ENCODE results near the gene NFYB.
"Not testable (repeated sequence)": the region's sequence is repeated elsewhere in the genome, so short reads cannot be mapped to it uniquely, and the experiment has no call there.

NFYB gene

DNA sequence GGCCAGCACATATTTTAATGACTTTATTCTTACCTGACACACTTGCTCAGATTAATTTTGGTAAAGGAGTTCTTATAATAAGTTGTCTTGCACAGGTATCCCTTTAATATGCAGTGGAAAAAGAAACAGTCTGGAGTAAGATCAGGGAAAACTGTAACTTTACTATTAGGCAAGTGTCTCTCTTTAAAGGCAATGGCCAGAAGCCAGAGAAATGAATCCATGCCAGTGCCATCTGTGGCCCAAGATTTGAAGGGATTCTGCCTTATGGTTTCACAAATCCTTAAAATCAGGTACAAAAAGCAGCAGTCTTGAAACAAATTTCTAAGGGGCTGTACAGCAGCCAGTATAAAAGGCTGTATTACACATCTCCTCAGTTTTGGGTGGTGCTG is 22.4 kb downstream of the NFYB start:
- Histone ChIP-seq H3K4me3 (no peak overlapping the region), H3K27me3 (no peaks in the 10 kb centered on the region), H4K20me1 (no peaks in the 10 kb centered on the region), H3K27ac (no peak overlapping the region), H3K9me3 (replicated peaks in 1 of 11) (no peaks in the 10 kb centered on the region), H3K4me2 (no peak overlapping the region), H3K4me1 (no peaks in the 10 kb centered on the region), H3K9ac (no peak overlapping the region), H3K36me3 (peaks cover 42 to 67% (median 58%) of the 10 kb centered on the region in 11 experiments)
- no peak for TF ChIP-seq Cebpa-rat (IDR thresholded peaks at IDR 0.05)

DNA sequence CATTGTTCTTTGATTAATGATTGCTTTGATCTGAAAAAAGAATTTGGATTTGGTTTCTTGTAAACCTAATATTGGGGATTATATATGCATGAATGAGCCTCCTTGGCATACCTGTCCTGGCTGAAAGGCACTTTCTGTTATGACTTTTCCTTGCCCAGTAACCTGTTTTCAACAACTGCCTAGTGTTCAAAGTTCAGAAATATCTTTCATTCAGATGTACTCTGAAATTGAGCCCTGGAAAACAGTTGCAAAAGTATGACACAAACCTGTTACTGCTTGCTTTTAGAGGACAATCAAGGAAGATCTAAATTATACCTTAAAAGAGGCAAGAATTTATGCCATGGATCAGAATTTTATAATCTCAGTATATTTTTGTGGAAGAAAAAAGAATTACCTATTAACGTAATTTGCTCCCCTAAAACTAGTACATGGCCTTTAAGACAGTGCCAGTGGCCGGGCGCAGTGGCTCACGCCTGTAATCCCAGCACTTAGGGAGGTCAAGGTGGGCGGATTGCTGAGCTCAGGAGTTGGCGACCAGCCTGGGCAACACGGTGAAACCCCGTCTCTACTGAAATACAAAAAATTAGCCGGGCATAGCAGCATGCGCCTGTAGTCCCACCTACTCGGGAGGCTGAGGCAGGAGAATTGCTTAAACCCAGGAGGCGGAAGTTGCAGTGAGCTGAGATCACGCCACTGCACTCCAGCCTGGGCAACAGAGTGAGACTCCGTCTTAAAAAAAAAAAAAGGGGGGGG is 23.0 kb downstream of the NFYB start:
- peaks cover 37 to 61% (median 52%) of the 10 kb centered on the region in 11 experiments for H3K36me3 ChIP-seq
- H3K9me3 ChIP-seq (replicated peaks in 1 of 11); H3K27ac ChIP-seq: not testable (repeated sequence)

DNA sequence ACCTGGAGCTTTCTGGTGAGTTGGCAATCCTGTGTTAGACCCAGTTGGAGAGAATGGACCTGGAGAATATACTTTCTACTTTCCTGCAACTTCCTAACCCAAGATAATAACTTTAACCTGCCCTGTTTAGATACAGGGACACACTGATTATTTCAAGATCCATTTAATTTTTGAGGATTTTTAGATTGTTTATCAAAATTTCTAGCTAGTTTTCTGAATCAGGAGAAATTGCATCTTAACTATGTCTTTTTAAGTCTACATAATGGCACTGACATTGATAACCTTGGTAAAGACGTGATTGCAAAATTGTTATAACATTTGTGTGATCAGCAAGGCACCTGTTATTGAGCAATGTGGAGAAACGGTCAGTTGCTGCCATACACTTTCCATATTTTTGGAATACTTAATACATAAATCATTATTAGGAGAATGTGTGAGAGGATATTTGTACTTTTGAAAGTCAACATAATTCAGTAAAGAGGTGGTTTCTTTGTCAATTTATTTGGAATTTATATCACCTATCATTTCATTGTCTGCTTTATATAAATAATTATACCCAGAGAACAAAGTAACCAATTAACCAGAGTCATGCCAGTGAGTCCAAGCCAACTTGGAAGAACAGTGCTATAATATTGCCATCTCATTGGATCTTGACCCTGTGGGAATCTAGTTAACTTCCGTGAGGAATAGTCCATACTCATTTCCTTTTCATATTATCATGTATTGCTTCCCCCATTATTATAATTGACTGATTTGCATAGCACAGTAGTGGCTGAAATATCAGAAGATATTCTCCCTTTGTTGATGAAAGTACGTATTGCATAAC is 28.4 kb downstream of the NFYB start:
- TF ChIP-seq Cebpa-rat (IDR thresholded peaks at IDR 0.05) = no peak
- H3K4me2 ChIP-seq = no peak overlapping the region

More for the DNA sequence above, 23.0 kb downstream of the NFYB start:
- H3K4me3 ChIP-seq, H4K20me1 ChIP-seq, H3K9ac ChIP-seq, H3K4me2 ChIP-seq, H3K27me3 ChIP-seq, H3K4me1 ChIP-seq: not testable (repeated sequence)

DNA sequence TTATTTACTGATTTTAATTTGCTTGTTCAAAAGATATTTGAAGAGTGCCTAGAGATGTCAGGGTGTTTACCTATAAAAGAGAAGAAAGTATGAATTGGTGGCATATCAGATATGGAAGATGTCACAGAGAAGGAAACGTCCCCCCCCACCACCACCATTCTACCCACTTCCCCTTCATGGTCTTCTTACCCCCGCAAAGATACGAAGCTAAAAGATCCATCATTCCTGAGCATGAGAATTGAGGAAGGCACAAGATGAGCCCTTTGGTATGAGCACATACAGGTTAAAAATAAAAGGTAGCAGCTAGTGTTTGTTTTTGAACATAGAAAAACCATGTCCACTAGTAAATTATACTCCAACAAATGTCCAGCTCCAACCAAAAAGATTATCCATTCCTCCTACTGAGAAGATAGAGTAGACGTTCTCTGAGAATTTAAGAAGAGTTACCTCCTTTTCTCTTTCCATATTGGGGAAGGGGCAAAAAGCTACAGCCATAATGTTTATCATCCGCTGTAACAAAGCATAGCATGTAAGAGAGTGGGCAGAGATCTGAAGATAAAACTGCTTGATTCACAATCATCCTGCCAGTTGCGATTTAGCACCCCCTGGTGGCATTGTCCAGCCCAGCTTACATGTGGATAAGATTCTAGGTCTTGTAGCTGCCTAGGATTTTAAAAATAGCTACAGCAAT is 29.1 kb downstream of the NFYB start:
- H3K4me1 ChIP-seq = peaks cover 4 to 10% (median 8%) of the 10 kb centered on the region in 10 experiments; a peak in 19 of 20 replicates
- no peak overlapping the region for H3K9ac ChIP-seq
- peak overlapping the region in 8 of 11 experiments; percentile 3 to 49 (median 28); a peak in 9 of 22 replicates for H3K4me2 ChIP-seq
- H3K27ac ChIP-seq = no peak overlapping the region
- no peaks in the 10 kb centered on the region for H3K9me3 ChIP-seq (replicated peaks in 1 of 11)
- TF ChIP-seq Cebpa-rat (IDR thresholded peaks at IDR 0.05) = no peak
- no peaks in the 10 kb centered on the region for H4K20me1 ChIP-seq
- peaks cover 0 to 11% (median 0%) of the 10 kb centered on the region in 11 experiments; a peak in 8 of 22 replicates for H3K36me3 ChIP-seq
- H3K27me3 ChIP-seq = no peaks in the 10 kb centered on the region
- no peak overlapping the region for H3K4me3 ChIP-seq

More for the DNA sequence above, 28.4 kb downstream of the NFYB start:
- Histone ChIP-seq H3K36me3 (peaks cover 1 to 17% (median 5%) of the 10 kb centered on the region in 11 experiments; a peak in 16 of 22 replicates), H3K9me3 (replicated peaks in 1 of 11) (no peaks in the 10 kb centered on the region), H3K4me1 (peaks cover 4 to 10% (median 8%) of the 10 kb centered on the region in 10 experiments; a peak in 19 of 20 replicates), H4K20me1 (no peaks in the 10 kb centered on the region), H3K9ac (no peak overlapping the region), H3K27me3 (no peaks in the 10 kb centered on the region), H3K27ac (no peak overlapping the region), H3K4me3 (no peak overlapping the region)

DNA sequence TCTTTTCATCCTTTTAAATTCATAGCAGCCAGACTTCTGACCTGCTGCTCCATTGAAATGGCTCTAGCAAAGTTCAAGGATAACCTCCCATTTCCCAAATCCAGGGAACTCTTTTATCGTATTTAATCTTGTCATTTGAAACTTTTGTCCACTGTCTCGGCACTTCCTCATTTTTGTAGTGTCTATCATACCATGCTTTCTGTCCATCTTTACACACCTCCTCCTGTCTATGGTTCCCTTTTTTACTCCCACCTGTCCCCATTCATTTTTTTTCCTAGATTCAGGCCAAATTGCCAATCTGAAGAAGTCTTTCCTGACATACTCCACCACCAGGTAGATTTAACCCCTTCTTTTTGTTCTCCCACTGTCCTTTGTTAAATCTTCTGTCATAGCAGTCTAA is 31.0 kb downstream of the NFYB start:
- no peak overlapping the region for H3K27ac ChIP-seq
- TF ChIP-seq Cebpa-rat (IDR thresholded peaks at IDR 0.05) = no peak
- H4K20me1 ChIP-seq = no peaks in the 10 kb centered on the region
- no peak overlapping the region for H3K4me2 ChIP-seq
- H3K4me1 ChIP-seq = peaks cover 4 to 10% (median 8%) of the 10 kb centered on the region in 10 experiments; a peak in 19 of 20 replicates
- no peaks in the 10 kb centered on the region for H3K27me3 ChIP-seq
- peaks cover 0 to 24% (median 12%) of the 10 kb centered on the region in 11 experiments; a peak in 18 of 22 replicates for H3K36me3 ChIP-seq
- no peak overlapping the region for H3K4me3 ChIP-seq
- H3K9ac ChIP-seq = no peak overlapping the region
- H3K9me3 ChIP-seq (replicated peaks in 1 of 11) = no peaks in the 10 kb centered on the region

DNA sequence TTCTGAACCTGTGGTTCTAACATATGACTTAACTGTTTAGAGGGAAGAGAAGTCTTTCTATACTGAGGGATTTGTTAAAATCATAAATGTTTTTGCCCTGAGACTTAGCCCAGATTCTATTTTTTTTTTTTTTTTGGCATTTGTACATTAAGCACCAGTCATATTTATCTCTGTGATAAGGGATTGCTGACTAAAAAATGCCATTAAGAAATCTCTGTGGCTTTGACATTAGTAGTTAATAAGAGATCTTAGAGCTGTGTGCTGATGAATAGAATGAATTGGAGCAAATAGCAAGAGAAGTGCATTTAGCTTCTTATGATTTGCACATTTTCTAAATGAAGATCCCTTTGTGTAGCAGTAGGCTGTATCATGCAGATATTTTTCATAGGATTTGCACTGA is 32.5 kb downstream of the NFYB start:
- H3K4me1 ChIP-seq = peaks cover 4 to 10% (median 8%) of the 10 kb centered on the region in 10 experiments; a peak in 19 of 20 replicates
- H3K27me3 ChIP-seq = no peaks in the 10 kb centered on the region
- no peak overlapping the region for H3K4me2 ChIP-seq
- no peak for TF ChIP-seq Cebpa-rat (IDR thresholded peaks at IDR 0.05)
- H3K27ac ChIP-seq = no peak overlapping the region
- no peaks in the 10 kb centered on the region for H4K20me1 ChIP-seq
- H3K9me3 ChIP-seq (replicated peaks in 1 of 11) = no peaks in the 10 kb centered on the region
- peaks cover 5 to 39% (median 23%) of the 10 kb centered on the region in 11 experiments for H3K36me3 ChIP-seq
- H3K4me3 ChIP-seq = no peak overlapping the region
- no peak overlapping the region for H3K9ac ChIP-seq

DNA sequence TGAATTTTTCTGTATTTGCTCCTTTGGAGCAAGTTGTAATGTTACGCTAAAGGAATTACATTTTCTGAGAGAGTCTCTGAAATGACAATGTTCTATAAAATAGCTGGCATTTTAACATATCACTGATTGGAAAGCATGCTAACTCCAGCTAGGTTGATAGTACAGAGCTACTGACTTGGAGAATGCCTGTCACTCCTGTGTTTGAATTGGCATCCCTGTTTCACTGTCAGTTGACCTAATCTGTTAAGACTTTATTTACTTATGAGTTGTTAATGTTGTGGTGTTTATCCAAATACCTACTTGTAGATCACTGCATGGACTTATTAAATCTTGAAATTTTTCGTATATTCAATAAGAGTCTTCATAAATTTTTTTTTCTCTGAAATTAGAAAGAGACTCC is 40.1 kb downstream of the NFYB start:
- peaks cover 58 to 97% (median 83%) of the 10 kb centered on the region in 11 experiments for H3K36me3 ChIP-seq
- TF ChIP-seq Cebpa-rat (IDR thresholded peaks at IDR 0.05) = no peak
- no peaks in the 10 kb centered on the region for H3K27me3 ChIP-seq
- no peak overlapping the region for H3K27ac ChIP-seq
- no peaks in the 10 kb centered on the region for H4K20me1 ChIP-seq
- no peaks in the 10 kb centered on the region for H3K9me3 ChIP-seq (replicated peaks in 1 of 11)
- no peak overlapping the region for H3K4me3 ChIP-seq
- no peaks in the 10 kb centered on the region for H3K4me1 ChIP-seq
- H3K9ac ChIP-seq = no peak overlapping the region
- H3K4me2 ChIP-seq = no peak overlapping the region

DNA sequence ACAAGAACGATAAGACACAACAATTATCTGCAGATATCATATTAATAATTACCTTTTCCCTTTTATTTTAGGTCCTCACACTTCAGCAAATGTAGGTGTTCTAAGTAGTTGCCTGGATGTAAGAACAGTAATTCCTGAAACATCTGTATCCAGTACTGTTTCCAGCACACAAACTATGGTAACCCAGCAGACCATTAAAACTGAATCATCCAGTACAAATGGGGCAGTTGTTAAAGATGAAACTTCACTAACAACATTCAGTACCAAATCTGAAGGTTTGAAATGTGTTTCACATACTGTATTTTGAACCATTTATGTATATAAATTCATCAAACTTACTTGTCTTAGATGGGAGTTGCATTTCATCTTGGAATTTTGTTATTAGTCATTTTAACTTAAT is 42.7 kb downstream of the NFYB start:
- no peaks in the 10 kb centered on the region for H4K20me1 ChIP-seq
- no peak overlapping the region for H3K4me3 ChIP-seq
- no peak overlapping the region for H3K27ac ChIP-seq
- no peaks in the 10 kb centered on the region for H3K4me1 ChIP-seq
- H3K9me3 ChIP-seq (replicated peaks in 1 of 11) = no peaks in the 10 kb centered on the region
- no peaks in the 10 kb centered on the region for H3K27me3 ChIP-seq
- H3K4me2 ChIP-seq = no peak overlapping the region
- peaks cover 51 to 91% (median 68%) of the 10 kb centered on the region in 11 experiments for H3K36me3 ChIP-seq
- TF ChIP-seq Cebpa-rat (IDR thresholded peaks at IDR 0.05) = no peak
- no peak overlapping the region for H3K9ac ChIP-seq

DNA sequence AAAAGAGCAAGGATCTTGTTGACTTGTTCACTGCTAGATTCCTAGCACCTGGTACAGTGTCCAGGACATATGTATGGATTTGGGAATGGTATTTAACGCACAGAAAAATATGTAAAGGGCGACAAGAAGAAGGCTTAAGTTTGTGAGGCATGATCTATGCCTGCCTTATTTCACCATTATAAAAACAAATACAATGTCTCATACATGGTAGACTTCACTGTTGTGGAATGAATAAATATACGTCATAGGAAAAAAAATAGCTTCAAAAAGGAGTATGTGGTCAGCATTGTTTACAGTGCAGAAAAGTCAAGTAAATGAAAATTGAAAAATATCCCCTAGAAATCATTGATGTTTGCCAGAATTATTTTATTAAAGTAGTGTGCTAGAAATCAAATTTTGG is 43.7 kb downstream of the NFYB start:
- Histone ChIP-seq H3K4me2 (no peak overlapping the region), H3K4me1 (no peaks in the 10 kb centered on the region), H3K27ac (no peak overlapping the region), H3K36me3 (peaks cover 49 to 91% (median 68%) of the 10 kb centered on the region in 11 experiments), H4K20me1 (no peaks in the 10 kb centered on the region), H3K9ac (no peak overlapping the region), H3K27me3 (no peaks in the 10 kb centered on the region), H3K4me3 (no peak overlapping the region), H3K9me3 (replicated peaks in 1 of 11) (no peaks in the 10 kb centered on the region)
- TF ChIP-seq Cebpa-rat (IDR thresholded peaks at IDR 0.05) = no peak
